Measurements from ENCODE around the gene IGF2BP2. TPM values are rescaled to one million over a fixed set of nuclear protein-coding genes. Genes with fewer than 3 reads are reported as not detected.

The IGF2BP2 gene
- total RNA-seq, 1 donor from 2014 or later = 118 TPM

GRCh38 chr3:185831990-185832389 is 7.1 kb upstream of the IGF2BP2 start:
- Mint-ChIP-seq H3K4me3 (ENCODE audit: unreplicated experiment) (no peak overlapping the region), H3K4me1 (ENCODE audit: low read depth, unreplicated experiment) (no peaks in the 10 kb centered on the region), H3K36me3 (ENCODE audit: unreplicated experiment) (peaks cover 4% of the 10 kb centered on the region), H3K9me3 (ENCODE audit: unreplicated experiment) (peaks cover 2% of the 10 kb centered on the region), H3K27me3 (ENCODE audit: unreplicated experiment) (no peaks in the 10 kb centered on the region), H3K27ac (ENCODE audit: unreplicated experiment) (no peak overlapping the region)
- no peak for DNase-seq
- TF ChIP-seq, protein P1, sequence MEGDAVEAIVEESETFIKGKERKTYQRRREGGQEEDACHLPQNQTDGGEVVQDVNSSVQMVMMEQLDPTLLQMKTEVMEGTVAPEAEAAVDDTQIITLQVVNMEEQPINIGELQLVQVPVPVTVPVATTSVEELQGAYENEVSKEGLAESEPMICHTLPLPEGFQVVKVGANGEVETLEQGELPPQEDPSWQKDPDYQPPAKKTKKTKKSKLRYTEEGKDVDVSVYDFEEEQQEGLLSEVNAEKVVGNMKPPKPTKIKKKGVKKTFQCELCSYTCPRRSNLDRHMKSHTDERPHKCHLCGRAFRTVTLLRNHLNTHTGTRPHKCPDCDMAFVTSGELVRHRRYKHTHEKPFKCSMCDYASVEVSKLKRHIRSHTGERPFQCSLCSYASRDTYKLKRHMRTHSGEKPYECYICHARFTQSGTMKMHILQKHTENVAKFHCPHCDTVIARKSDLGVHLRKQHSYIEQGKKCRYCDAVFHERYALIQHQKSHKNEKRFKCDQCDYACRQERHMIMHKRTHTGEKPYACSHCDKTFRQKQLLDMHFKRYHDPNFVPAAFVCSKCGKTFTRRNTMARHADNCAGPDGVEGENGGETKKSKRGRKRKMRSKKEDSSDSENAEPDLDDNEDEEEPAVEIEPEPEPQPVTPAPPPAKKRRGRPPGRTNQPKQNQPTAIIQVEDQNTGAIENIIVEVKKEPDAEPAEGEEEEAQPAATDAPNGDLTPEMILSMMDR (IDR thresholded peaks at IDR 0.05; ENCODE audit: partially characterized antibody, unreplicated experiment) = no peak

- TF ChIP-seq, protein P1 (IDR thresholded peaks at IDR 0.05; ENCODE audit: partially characterized antibody, unreplicated experiment) = no peak
- peaks cover 10% of the 10 kb centered on the region for H3K9me3 Mint-ChIP-seq (ENCODE audit: unreplicated experiment)
Measured at GRCh38 chr3:185831195-185831594, 6.4 kb upstream of the IGF2BP2 start.

DNA sequence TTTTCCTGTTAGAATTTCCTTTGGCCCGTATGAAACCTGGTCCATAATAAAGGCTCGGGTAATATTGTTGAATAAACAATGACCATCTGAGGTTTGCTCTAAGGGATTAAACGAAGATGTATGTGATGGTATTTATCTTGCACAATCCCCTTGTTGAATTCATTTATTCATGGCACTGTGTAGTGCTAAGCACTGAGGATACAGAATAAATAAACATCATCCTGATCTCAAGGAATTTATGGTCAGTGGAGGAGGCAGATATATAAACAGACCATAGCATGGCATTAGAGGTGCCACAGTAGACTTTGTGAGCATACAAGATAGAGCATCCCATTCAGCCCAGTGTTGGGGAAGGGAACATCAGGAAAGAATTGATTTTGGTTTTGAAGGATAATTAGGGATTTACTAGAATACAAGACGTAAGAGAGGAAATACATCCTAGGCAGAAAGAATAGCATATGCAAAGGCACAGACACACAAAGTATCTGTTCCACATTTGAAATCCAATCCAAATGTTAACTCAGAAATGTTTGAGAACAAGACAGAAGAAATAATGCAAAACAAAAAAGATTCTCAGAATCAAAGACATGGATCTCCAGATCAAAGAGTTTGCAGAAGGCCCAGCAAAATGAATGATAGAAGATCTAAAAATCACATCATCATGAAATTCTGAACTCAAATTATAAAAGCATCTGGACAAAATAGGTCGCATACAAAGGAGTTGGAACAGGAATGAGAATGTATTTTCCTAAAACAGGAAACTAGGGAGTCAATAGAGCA is 5.4 kb upstream of the IGF2BP2 start:
- Mint-ChIP-seq H3K4me3 (ENCODE audit: unreplicated experiment) (no peak overlapping the region), H3K36me3 (ENCODE audit: unreplicated experiment) (peaks cover 4% of the 10 kb centered on the region), H3K27ac (ENCODE audit: unreplicated experiment) (no peak overlapping the region), H3K9me3 (ENCODE audit: unreplicated experiment) (peaks cover 11% of the 10 kb centered on the region), H3K27me3 (ENCODE audit: unreplicated experiment) (peaks cover 5% of the 10 kb centered on the region), H3K4me1 (ENCODE audit: low read depth, unreplicated experiment) (peaks cover 6% of the 10 kb centered on the region)
- TF ChIP-seq, protein P1 (IDR thresholded peaks at IDR 0.05; ENCODE audit: partially characterized antibody, unreplicated experiment) = no peak
- no peak for DNase-seq

More at GRCh38 chr3:185831195-185831594, 6.4 kb upstream of the IGF2BP2 start:
- peaks cover 4% of the 10 kb centered on the region for H3K27me3 Mint-ChIP-seq (ENCODE audit: unreplicated experiment)
- H3K4me3 Mint-ChIP-seq (ENCODE audit: unreplicated experiment) = no peak overlapping the region
- DNase-seq = no peak
- peaks cover 4% of the 10 kb centered on the region for H3K36me3 Mint-ChIP-seq (ENCODE audit: unreplicated experiment)
- no peak overlapping the region for H3K27ac Mint-ChIP-seq (ENCODE audit: unreplicated experiment)
- H3K4me1 Mint-ChIP-seq (ENCODE audit: low read depth, unreplicated experiment) = peaks cover 6% of the 10 kb centered on the region

DNA sequence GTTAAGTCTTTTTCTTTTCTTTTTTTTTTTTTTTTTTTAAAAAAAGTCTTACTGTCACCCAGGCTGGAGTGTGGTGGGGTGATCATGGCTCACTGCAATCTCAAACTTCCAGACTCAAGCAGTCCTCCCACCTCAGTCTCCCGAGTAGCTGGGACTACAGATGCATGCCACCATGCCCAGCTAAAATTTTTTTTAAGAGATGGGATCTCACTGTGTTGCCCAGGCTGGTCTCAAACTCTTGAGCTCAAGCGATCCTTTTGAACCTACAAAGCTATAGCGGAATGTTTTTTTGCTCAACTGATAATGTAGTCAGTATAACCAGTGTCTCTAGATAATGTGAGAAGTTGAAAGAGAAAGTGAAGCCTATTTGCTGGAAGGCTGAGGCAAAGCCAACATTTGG is 3.9 kb upstream of the IGF2BP2 start:
- H3K36me3 Mint-ChIP-seq (ENCODE audit: unreplicated experiment) = peaks cover 4% of the 10 kb centered on the region
- peaks cover 6% of the 10 kb centered on the region for H3K4me1 Mint-ChIP-seq (ENCODE audit: low read depth, unreplicated experiment)
- H3K27ac Mint-ChIP-seq (ENCODE audit: unreplicated experiment) = no peak overlapping the region
- TF ChIP-seq, protein P1 (IDR thresholded peaks at IDR 0.05; ENCODE audit: partially characterized antibody, unreplicated experiment) = no peak
- H3K9me3 Mint-ChIP-seq (ENCODE audit: unreplicated experiment) = peaks cover 11% of the 10 kb centered on the region
- H3K4me3 Mint-ChIP-seq (ENCODE audit: unreplicated experiment) = no peak overlapping the region
- DNase-seq = no peak
- peaks cover 8% of the 10 kb centered on the region for H3K27me3 Mint-ChIP-seq (ENCODE audit: unreplicated experiment)

DNA sequence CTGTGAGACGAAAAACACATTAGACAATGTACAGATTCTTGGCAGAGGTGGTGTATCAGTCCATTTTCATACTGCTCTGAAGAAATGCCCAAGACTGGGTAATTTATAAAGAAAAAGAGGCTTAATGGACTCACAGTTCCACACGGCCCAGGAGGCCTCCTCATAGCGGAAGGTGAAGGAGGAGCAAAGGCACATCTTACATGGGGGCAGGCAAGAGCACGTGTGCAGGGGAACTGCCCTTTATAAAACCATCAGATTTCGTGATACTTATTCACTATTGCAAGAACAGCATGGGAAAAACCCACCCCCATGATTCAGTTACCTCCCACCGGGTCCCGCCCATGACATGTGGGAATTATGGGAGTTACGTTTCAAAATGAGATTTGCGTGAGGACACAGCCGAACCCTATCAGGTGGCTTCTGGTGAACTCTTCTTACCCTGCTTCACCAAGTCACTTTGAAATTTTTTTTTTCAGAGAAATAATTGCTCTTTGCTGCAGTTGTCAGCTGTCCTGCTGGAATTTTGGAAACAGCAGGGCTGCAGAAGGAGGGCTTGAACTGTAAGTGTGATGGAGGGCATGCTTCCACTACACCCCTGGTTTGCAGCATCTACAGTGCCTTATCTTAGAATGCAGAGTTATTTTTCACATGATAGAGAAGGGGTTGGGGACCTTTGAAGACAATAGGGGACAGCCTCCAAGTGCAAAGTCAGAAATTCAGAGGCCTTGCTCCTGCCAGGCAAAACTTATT is 2.9 kb upstream of the IGF2BP2 start:
- DNase-seq = no peak
- H3K36me3 Mint-ChIP-seq (ENCODE audit: unreplicated experiment) = peaks cover 4% of the 10 kb centered on the region
- H3K9me3 Mint-ChIP-seq (ENCODE audit: unreplicated experiment) = peaks cover 13% of the 10 kb centered on the region
- TF ChIP-seq, protein P1 (IDR thresholded peaks at IDR 0.05; ENCODE audit: partially characterized antibody, unreplicated experiment) = no peak
- peaks cover 11% of the 10 kb centered on the region for H3K27me3 Mint-ChIP-seq (ENCODE audit: unreplicated experiment)
- H3K4me3 Mint-ChIP-seq (ENCODE audit: unreplicated experiment) = no peak overlapping the region
- H3K27ac Mint-ChIP-seq (ENCODE audit: unreplicated experiment) = no peak overlapping the region
- H3K4me1 Mint-ChIP-seq (ENCODE audit: low read depth, unreplicated experiment) = peaks cover 6% of the 10 kb centered on the region
